ENCODE results near the gene CASZ1. TPM values are rescaled to one million over a fixed set of nuclear protein-coding genes. Genes with fewer than 3 reads are reported as not detected.
A peak's percentile ranks its signal among the peaks of the same experiment; 100 is the strongest.

CASZ1 gene
- total and polyA plus RNA-seq, 2 experiments from 2014 or later, result 3.6 to 6.9 TPM

GRCh38 chr1:10665226-10665625 lies 131.2 kb downstream of the CASZ1 start:
- peaks cover 25% of the 10 kb centered on the region for H3K4me1 ChIP-seq (ENCODE audit: insufficient read depth)
- no peak overlapping the region for H3K27ac ChIP-seq
- no peaks in the 10 kb centered on the region for H3K9me2 ChIP-seq (replicated peaks; ENCODE audit: insufficient read depth)
- no peak overlapping the region for H3K4me3 ChIP-seq
- no peaks in the 10 kb centered on the region for H3K36me3 ChIP-seq (replicated peaks; ENCODE audit: insufficient read depth, low read depth)
- H3K9me3 ChIP-seq (ENCODE audit: low read depth), result no peaks in the 10 kb centered on the region
- H4K20me1 ChIP-seq (ENCODE audit: insufficient read depth, poor library complexity, severe bottlenecking), result no peaks in the 10 kb centered on the region
- no peak for TF ChIP-seq EZH2 (IDR thresholded peaks at IDR 0.05; ENCODE audit: borderline replicate concordance)
- TF ChIP-seq EZH2phosphoT487 (IDR thresholded peaks at IDR 0.05; ENCODE audit: low read depth, severe bottlenecking, unreplicated experiment), result no peak
- TF ChIP-seq, protein P1, sequence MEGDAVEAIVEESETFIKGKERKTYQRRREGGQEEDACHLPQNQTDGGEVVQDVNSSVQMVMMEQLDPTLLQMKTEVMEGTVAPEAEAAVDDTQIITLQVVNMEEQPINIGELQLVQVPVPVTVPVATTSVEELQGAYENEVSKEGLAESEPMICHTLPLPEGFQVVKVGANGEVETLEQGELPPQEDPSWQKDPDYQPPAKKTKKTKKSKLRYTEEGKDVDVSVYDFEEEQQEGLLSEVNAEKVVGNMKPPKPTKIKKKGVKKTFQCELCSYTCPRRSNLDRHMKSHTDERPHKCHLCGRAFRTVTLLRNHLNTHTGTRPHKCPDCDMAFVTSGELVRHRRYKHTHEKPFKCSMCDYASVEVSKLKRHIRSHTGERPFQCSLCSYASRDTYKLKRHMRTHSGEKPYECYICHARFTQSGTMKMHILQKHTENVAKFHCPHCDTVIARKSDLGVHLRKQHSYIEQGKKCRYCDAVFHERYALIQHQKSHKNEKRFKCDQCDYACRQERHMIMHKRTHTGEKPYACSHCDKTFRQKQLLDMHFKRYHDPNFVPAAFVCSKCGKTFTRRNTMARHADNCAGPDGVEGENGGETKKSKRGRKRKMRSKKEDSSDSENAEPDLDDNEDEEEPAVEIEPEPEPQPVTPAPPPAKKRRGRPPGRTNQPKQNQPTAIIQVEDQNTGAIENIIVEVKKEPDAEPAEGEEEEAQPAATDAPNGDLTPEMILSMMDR (IDR thresholded peaks at IDR 0.05; ENCODE audit: poor library complexity), result no peak
- H2AFZ ChIP-seq, result no peak overlapping the region
- H3K4me2 ChIP-seq, result no peak overlapping the region
- no peaks in the 10 kb centered on the region for H3K27me3 ChIP-seq
- no peaks in the 10 kb centered on the region for H3K79me2 ChIP-seq
- WGBS (ENCODE audit: low lambda C conversion rate, missing lambda C conversion rate), result 99% methylated on average over 27 of the region's 31 CpGs
- no peak for DNase-seq (ENCODE audit: low spot score)

DNA sequence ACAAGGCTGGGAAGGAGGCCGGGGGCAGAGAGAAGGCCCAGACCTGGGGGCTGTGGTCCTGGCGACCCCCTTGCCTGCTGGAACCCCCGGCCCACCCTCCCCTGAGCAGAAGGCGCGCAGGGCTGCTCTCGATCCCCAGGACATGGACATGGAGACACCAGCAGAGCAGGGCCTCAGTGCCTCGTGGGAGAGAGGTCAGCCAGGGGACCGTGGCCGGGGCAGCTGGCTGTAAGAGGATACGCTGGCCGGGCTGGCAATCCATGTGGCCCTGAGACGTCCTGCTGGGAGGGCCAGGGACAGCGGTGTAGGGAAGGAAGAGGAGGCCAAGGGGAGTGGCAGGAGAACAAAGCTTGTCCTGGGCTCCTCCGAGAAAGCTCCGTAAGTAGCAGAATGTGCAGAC lies 132.2 kb downstream of the CASZ1 start:
- WGBS (ENCODE audit: low lambda C conversion rate, missing lambda C conversion rate), result 69% methylated on average over 12 of the region's 15 CpGs
- peak overlapping the region; percentile 53 for H3K4me2 ChIP-seq
- no peak for DNase-seq (ENCODE audit: low spot score)

DNA sequence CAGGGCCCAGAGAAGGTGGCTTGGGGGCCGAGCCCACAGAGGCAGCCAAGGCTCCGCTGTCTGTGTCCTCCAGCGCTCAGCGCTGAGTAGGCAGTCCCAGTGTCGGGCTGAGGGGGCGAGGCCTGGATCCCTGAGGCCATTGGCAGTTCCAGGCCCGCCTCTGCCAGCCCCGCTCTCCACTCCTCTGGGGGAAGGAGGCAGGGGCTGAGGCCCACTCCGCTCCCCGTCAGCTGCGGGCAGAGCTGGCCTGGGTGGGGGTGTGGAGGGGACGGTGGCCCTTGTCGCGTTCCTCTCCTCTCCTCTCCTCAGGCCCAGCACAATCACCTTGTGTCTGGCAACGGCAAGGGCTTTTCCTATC lies 132.8 kb downstream of the CASZ1 start:
- H3K4me3 ChIP-seq, result no peak overlapping the region
- H3K27me3 ChIP-seq, result no peaks in the 10 kb centered on the region
- no peaks in the 10 kb centered on the region for H3K79me2 ChIP-seq
- TF ChIP-seq EZH2 (IDR thresholded peaks at IDR 0.05; ENCODE audit: borderline replicate concordance) (no peak), EZH2phosphoT487 (IDR thresholded peaks at IDR 0.05; ENCODE audit: low read depth, severe bottlenecking, unreplicated experiment) (no peak)
- TF ChIP-seq, protein P1 (IDR thresholded peaks at IDR 0.05; ENCODE audit: poor library complexity), result no peak
- H4K20me1 ChIP-seq (ENCODE audit: insufficient read depth, poor library complexity, severe bottlenecking), result no peaks in the 10 kb centered on the region
- H3K36me3 ChIP-seq (replicated peaks; ENCODE audit: insufficient read depth, low read depth), result no peaks in the 10 kb centered on the region
- H3K27ac ChIP-seq, result no peak overlapping the region
- H3K4me2 ChIP-seq, result peak overlapping the region; percentile 53
- WGBS (ENCODE audit: low lambda C conversion rate, missing lambda C conversion rate), result 19% methylated on average over 11 of the region's 15 CpGs
- no peaks in the 10 kb centered on the region for H3K9me2 ChIP-seq (replicated peaks; ENCODE audit: insufficient read depth)
- no peak overlapping the region for H2AFZ ChIP-seq
- no peaks in the 10 kb centered on the region for H3K9me3 ChIP-seq (ENCODE audit: low read depth)
- DNase-seq (ENCODE audit: low spot score), result peak; percentile 80
- peaks cover 25% of the 10 kb centered on the region for H3K4me1 ChIP-seq (ENCODE audit: insufficient read depth)

More for the DNA sequence above, 132.2 kb downstream of the CASZ1 start:
- no peaks in the 10 kb centered on the region for H3K79me2 ChIP-seq
- H3K4me1 ChIP-seq (ENCODE audit: insufficient read depth), result peaks cover 25% of the 10 kb centered on the region
- no peaks in the 10 kb centered on the region for H4K20me1 ChIP-seq (ENCODE audit: insufficient read depth, poor library complexity, severe bottlenecking)
- no peaks in the 10 kb centered on the region for H3K9me2 ChIP-seq (replicated peaks; ENCODE audit: insufficient read depth)
- H3K27me3 ChIP-seq, result no peaks in the 10 kb centered on the region
- no peak overlapping the region for H3K27ac ChIP-seq
- H3K4me3 ChIP-seq, result no peak overlapping the region
- no peaks in the 10 kb centered on the region for H3K9me3 ChIP-seq (ENCODE audit: low read depth)
- H3K36me3 ChIP-seq (replicated peaks; ENCODE audit: insufficient read depth, low read depth), result no peaks in the 10 kb centered on the region
- H2AFZ ChIP-seq, result no peak overlapping the region
- TF ChIP-seq EZH2 (IDR thresholded peaks at IDR 0.05; ENCODE audit: borderline replicate concordance), result no peak
- TF ChIP-seq, protein P1 (IDR thresholded peaks at IDR 0.05; ENCODE audit: poor library complexity), result no peak
- no peak for TF ChIP-seq EZH2phosphoT487 (IDR thresholded peaks at IDR 0.05; ENCODE audit: low read depth, severe bottlenecking, unreplicated experiment)

Data from hepatocyte (in vitro differentiated cells).